HepG2 (cell line): ENCODE measurements around the gene ZSCAN31. TPM values are rescaled to one million over a fixed set of nuclear protein-coding genes. Genes with fewer than 3 reads are reported as not detected.

Source experiments
- CENPT ChIP-seq: sonication (generic); formaldehyde crosslinking; IDR thresholded peaks from 2 replicates; pipeline ENCODE4 v1.8.0; 2022; ENCODE audit warnings: low read depth, mild to moderate bottlenecking, moderate library complexity, missing genetic modification reagents
- MEIS2 ChIP-seq: sonication (generic); formaldehyde crosslinking; IDR thresholded peaks from 2 replicates; pipeline ENCODE4 v1.9.0; 2021; ENCODE audit warnings: mild to moderate bottlenecking, missing genetic modification reagents
- MTF2 ChIP-seq: sonication (generic); formaldehyde crosslinking; IDR thresholded peaks from 2 replicates; pipeline ENCODE4 v1.5.0; 2020; ENCODE audit warnings: missing genetic modification reagents, borderline replicate concordance
- PPARG ChIP-seq: conservative IDR thresholded peaks from 2 replicates; pipeline ENCODE4 v1.6.1; 2016; ENCODE audit warnings: missing biosample characterization, missing genetic modification reagents
- RAD21 ChIP-seq: fragments of 450-650 bp; formaldehyde crosslinking; IDR thresholded peaks from 2 replicates; pipeline ENCODE4 v1.5.0; 2020; ENCODE audit warnings: mild to moderate bottlenecking
- SIX4 ChIP-seq: sonication (generic); formaldehyde crosslinking; IDR thresholded peaks from 2 replicates; pipeline ENCODE4 v1.4.0; 2020; ENCODE audit warnings: missing genetic modification reagents
- SOX6 ChIP-seq, 2 experiments: fragments of 450-650 bp in 1 of 2; sonication (generic) in 1 of 2; formaldehyde crosslinking in 1 of 2; IDR thresholded peaks; 2 replicates each; pipeline versions ENCODE4 v1.4.0 to v1.6.1; 2017 to 2020; ENCODE audit warnings: antibody characterized with exemption in 1 of 2, mild to moderate bottlenecking in 1 of 2, missing genetic modification reagents in 1 of 2
- STAG1 ChIP-seq: sonication (generic); formaldehyde crosslinking; IDR thresholded peaks from 2 replicates; pipeline ENCODE4 v1.4.0; 2020; ENCODE audit warnings: missing genetic modification reagents
- TAF1 ChIP-seq: sonication (generic); formaldehyde crosslinking; IDR thresholded peaks from 2 replicates; pipeline ENCODE4 v1.4.0; 2020; ENCODE audit warnings: missing genetic modification reagents
- ZFP41 ChIP-seq: sonication (generic); formaldehyde crosslinking; IDR thresholded peaks from 2 replicates; pipeline ENCODE4 v1.4.0; 2020; ENCODE audit warnings: mild to moderate bottlenecking, missing genetic modification reagents, borderline replicate concordance
- ZMYM4 ChIP-seq: sonication (generic); formaldehyde crosslinking; IDR thresholded peaks from 2 replicates; pipeline ENCODE4 v1.8.1; 2023; ENCODE audit warnings: mild to moderate bottlenecking, missing genetic modification reagents
- ZNF274 ChIP-seq: sonication (generic); formaldehyde crosslinking; IDR thresholded peaks from 2 replicates; pipeline ENCODE4 v1.5.1; 2020; ENCODE audit warnings: mild to moderate bottlenecking, missing genetic modification reagents
- ZNF446 ChIP-seq: sonication (generic); formaldehyde crosslinking; IDR thresholded peaks from 2 replicates; pipeline ENCODE4 v1.5.0; 2020; ENCODE audit warnings: mild to moderate bottlenecking, missing genetic modification reagents
- ZNF768 ChIP-seq: sonication (generic); formaldehyde crosslinking; IDR thresholded peaks from 2 replicates; pipeline ENCODE4 v1.4.0; 2020; ENCODE audit warnings: missing genetic modification reagents
- polyA plus RNA-seq, 8 experiments: library from polyadenylated mRNA; depleted of rRNA in 3 of 8; stranded (reverse) in 7 of 8; unstranded in 1 of 8; fragments of >200 nt; fragmentation: Illumina TruSeq in 4 of 8; extraction: Trizol in 4 of 8; gene quantifications; 2 replicates each; pipeline versions ENCODE4 v1.2.1 to v1.2.3, GENCODE V29; 2011 to 2016; ENCODE audit warnings: low read depth in 4 of 8, missing spikeins in 1 of 8, mixed read lengths in 1 of 8; ENCODE audit not compliant: insufficient read depth in 1 of 8
- total RNA-seq, 5 experiments: library from RNA; depleted of rRNA; stranded (reverse); fragments of >200 nt; fragmentation: Illumina TruSeq; extraction: Trizol; gene quantifications; 2 replicates each; pipeline ENCODE4 v1.2.3, GENCODE V29; 2016; ENCODE audit warnings: low read depth in 1 of 5
- TF ChIP-seq, protein P1 (sequence below), 2 experiments: IDR thresholded peaks; 2 replicates each; pipeline ENCODE4 v1.6.1; 2011 to 2012; ENCODE audit warnings: low read length in 2 of 2, borderline replicate concordance in 1 of 2, low read depth in 1 of 2, mild to moderate bottlenecking in 1 of 2, moderate library complexity in 1 of 2
- TF ChIP-seq, protein P2 (sequence below): sonication (generic); formaldehyde crosslinking; IDR thresholded peaks from 2 replicates; pipeline ENCODE4 v1.5.1; 2020; ENCODE audit warnings: missing genetic modification reagents, mild to moderate bottlenecking, borderline replicate concordance
- TF ChIP-seq, protein P3 (sequence below): sonication (generic); formaldehyde crosslinking; IDR thresholded peaks from 2 replicates; pipeline ENCODE4 v1.4.0; 2020; ENCODE audit warnings: missing genetic modification reagents
- TF ChIP-seq, protein P4 (sequence below): IDR thresholded peaks from 2 replicates; pipeline ENCODE4 v1.6.1; 2016; ENCODE audit warnings: missing compliant biosample characterization, missing genetic modification reagents, borderline replicate concordance

The ZSCAN31 gene
- total and polyA plus RNA-seq, 2 of the 13 experiments (the other 11 are each of a cell fraction or from before 2014, with no cell fraction given): 5.3 to 6.2 TPM

DNA sequence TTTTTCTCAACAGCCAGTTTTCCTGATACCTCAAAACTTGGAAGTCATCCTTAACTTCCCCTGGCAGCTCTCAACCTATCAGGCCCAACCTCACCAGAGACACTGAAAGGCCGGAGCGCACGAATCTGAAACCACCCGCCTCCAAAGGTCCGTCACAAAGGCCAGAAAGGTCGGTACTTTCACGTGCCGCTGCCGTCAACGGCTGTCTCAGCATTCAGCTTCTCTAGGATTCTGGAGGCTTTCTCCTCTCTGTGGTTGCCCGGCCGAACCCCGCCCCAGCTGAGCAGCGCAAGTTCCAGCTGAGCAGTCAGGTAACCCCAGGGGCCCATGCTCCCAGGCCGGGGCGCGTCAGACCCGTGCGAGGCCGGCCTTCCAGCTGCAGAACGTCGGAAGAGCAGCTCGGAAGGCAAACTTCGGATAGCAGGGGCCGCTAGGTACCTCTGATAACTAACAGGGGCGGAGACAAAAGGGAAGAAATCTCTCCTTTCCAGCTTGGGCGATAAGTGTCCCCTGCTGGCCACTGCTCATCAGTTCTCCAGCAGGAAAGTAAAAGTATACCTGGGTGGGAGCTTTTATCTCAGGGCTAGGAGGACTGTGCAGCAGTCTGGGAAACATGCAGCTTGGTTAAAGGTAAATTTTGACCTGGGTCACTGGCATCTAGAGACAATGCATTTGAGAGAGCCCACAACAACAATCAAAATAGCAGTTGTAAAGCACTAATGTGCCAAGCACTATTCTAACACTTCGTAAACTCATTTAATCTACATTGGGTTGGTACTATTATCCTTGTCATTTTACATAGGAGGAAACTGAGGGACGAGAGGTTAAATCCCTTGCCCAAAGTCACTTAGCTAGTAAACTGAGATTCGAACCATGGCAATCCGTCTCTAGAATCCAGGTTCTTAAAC, 47.5 kb upstream of the ZSCAN31 start (continued):
- TF ChIP-seq, protein P1, sequence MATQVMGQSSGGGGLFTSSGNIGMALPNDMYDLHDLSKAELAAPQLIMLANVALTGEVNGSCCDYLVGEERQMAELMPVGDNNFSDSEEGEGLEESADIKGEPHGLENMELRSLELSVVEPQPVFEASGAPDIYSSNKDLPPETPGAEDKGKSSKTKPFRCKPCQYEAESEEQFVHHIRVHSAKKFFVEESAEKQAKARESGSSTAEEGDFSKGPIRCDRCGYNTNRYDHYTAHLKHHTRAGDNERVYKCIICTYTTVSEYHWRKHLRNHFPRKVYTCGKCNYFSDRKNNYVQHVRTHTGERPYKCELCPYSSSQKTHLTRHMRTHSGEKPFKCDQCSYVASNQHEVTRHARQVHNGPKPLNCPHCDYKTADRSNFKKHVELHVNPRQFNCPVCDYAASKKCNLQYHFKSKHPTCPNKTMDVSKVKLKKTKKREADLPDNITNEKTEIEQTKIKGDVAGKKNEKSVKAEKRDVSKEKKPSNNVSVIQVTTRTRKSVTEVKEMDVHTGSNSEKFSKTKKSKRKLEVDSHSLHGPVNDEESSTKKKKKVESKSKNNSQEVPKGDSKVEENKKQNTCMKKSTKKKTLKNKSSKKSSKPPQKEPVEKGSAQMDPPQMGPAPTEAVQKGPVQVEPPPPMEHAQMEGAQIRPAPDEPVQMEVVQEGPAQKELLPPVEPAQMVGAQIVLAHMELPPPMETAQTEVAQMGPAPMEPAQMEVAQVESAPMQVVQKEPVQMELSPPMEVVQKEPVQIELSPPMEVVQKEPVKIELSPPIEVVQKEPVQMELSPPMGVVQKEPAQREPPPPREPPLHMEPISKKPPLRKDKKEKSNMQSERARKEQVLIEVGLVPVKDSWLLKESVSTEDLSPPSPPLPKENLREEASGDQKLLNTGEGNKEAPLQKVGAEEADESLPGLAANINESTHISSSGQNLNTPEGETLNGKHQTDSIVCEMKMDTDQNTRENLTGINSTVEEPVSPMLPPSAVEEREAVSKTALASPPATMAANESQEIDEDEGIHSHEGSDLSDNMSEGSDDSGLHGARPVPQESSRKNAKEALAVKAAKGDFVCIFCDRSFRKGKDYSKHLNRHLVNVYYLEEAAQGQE (IDR thresholded peaks at IDR 0.05; ENCODE audit: borderline replicate concordance in 1 of 2, low read depth in 1 of 2, low read length in 2 of 2): peak in 1 of 2 experiments; percentile 25; a peak in 1 of 4 replicates
- peak; percentile 94 for TF ChIP-seq CENPT (CRISPR knock-in tag)
- peak; percentile 99 for TF ChIP-seq ZMYM4
- TF ChIP-seq, protein P2, sequence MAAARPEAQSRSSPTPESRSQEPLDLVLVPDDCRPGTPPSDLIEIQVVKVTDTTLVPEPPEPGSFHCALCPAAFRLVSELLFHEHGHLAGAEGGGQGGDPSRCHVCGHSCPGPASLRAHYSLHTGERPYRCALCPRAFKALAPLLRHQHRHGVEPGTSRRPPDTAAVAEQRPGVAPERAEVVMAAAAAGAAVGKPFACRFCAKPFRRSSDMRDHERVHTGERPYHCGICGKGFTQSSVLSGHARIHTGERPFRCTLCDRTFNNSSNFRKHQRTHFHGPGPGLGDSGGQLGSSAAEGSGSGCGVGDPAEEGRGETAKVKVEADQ (CRISPR knock-in tag): peak; percentile 98; the same call in 1 of the 2 replicates
- TF ChIP-seq, protein P3, sequence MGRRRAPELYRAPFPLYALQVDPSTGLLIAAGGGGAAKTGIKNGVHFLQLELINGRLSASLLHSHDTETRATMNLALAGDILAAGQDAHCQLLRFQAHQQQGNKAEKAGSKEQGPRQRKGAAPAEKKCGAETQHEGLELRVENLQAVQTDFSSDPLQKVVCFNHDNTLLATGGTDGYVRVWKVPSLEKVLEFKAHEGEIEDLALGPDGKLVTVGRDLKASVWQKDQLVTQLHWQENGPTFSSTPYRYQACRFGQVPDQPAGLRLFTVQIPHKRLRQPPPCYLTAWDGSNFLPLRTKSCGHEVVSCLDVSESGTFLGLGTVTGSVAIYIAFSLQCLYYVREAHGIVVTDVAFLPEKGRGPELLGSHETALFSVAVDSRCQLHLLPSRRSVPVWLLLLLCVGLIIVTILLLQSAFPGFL (CRISPR knock-in tag): no peak
- peak; percentile 75; the same call in 1 of the 2 replicates for TF ChIP-seq ZFP41 (CRISPR knock-in tag)
- peak; percentile 93 for TF ChIP-seq MEIS2 (CRISPR knock-in tag)
- peak; percentile 75 for TF ChIP-seq RAD21 (CRISPR knock-in tag)
- no peak; the same call in none of the 2 replicates for TF ChIP-seq ZNF768
- peak; percentile 84; the same call in 1 of the 2 replicates for TF ChIP-seq MTF2 (CRISPR knock-in tag)
- TF ChIP-seq STAG1 (CRISPR knock-in tag): peak; percentile 71
- 0 out of 2 replicates have a peak, but pooled peaks have one; percentile 64 for TF ChIP-seq ZNF446 (CRISPR knock-in tag)
- TF ChIP-seq ZNF274 (CRISPR knock-in tag): peak; percentile 71; the same call in 1 of the 2 replicates
- TF ChIP-seq, protein P4, sequence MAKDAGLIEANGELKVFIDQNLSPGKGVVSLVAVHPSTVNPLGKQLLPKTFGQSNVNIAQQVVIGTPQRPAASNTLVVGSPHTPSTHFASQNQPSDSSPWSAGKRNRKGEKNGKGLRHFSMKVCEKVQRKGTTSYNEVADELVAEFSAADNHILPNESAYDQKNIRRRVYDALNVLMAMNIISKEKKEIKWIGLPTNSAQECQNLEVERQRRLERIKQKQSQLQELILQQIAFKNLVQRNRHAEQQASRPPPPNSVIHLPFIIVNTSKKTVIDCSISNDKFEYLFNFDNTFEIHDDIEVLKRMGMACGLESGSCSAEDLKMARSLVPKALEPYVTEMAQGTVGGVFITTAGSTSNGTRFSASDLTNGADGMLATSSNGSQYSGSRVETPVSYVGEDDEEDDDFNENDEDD (CRISPR knock-in tag): peak; percentile 96; the same call in 1 of the 2 replicates
- peak; percentile 88 for TF ChIP-seq SIX4 (CRISPR knock-in tag)
- TF ChIP-seq PPARG (CRISPR knock-in tag): no peak
- TF ChIP-seq TAF1: peak; percentile 78; the same call in 1 of the 2 replicates
- no peak for TF ChIP-seq SOX6 (IDR thresholded peaks at IDR 0.05)
- peak; percentile 91 for TF ChIP-seq SOX6 (CRISPR knock-in tag; IDR thresholded peaks at IDR 0.05)
